Gastrocnemius medialis (tissue), 4 donors: ENCODE data around the gene FGD4.

Experiments
- POLR2A ChIP-seq, 2 donors: fragments of 450-650 bp; IDR thresholded peaks; one replicate each; pipeline ENCODE4 v1.6.1; 2017; ENCODE audit warnings: antibody characterized with exemption in 2 of 2, mild to moderate bottlenecking in 2 of 2, moderate library complexity in 2 of 2
- TF ChIP-seq, protein P1 (sequence below), 5 experiments: fragments of 450-650 bp in 3 of 5; fragments of 200-600 bp in 2 of 5; sonication (generic) in 2 of 5; IDR thresholded peaks in 4 of 5; conservative IDR thresholded peaks in 1 of 5; 1 replicate in 4 of 5; 2 replicates in 1 of 5; pipeline ENCODE4 v1.5.1; 2016 to 2019; ENCODE audit warnings: antibody characterized with exemption in 5 of 5, mild to moderate bottlenecking in 3 of 5, moderate library complexity in 3 of 5

DNA sequence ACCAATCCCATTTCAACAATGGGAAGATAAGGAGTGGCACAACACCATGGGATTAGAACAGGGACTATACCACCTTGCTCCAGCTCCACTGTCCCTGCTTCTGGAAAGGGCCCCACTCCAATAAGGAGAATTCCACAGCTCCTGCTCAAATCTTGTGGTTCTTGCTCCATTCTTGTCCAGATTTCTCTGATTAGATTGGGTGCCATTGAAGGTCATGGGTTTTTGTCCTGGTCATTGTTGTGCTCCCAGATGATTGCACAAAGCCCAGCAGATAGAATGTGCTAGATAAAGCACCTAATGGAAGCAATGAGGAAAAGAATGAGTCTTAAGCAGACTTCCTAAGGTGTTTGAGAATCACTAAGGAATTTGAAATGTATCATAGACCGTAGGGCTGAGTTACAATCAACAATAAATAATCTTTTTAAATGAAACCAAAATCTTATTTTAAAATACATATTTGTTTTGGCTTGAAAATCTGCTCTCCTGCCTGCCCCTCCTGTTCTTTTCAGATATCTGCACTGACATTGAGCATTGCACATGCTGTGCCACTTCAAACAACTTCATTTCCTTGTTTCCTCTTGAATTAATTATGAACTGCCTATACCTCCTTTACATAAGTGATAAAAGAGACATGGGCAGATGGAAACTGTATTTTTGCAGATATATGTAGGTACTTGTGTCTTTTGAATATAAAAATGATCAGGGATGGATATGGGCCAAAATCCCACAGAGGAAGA lies 115.9 kb downstream of the FGD4 start:
- TF ChIP-seq, protein P1, sequence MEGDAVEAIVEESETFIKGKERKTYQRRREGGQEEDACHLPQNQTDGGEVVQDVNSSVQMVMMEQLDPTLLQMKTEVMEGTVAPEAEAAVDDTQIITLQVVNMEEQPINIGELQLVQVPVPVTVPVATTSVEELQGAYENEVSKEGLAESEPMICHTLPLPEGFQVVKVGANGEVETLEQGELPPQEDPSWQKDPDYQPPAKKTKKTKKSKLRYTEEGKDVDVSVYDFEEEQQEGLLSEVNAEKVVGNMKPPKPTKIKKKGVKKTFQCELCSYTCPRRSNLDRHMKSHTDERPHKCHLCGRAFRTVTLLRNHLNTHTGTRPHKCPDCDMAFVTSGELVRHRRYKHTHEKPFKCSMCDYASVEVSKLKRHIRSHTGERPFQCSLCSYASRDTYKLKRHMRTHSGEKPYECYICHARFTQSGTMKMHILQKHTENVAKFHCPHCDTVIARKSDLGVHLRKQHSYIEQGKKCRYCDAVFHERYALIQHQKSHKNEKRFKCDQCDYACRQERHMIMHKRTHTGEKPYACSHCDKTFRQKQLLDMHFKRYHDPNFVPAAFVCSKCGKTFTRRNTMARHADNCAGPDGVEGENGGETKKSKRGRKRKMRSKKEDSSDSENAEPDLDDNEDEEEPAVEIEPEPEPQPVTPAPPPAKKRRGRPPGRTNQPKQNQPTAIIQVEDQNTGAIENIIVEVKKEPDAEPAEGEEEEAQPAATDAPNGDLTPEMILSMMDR (IDR thresholded peaks at IDR 0.05 in 4 of 5, conservative IDR thresholded peaks at IDR 0.05 in 1 of 5): no peak
- no peak for TF ChIP-seq POLR2A (IDR thresholded peaks at IDR 0.05)
